HG03095 (cell line): Measurements from ENCODE around the gene PLCZ1.
"Not testable (repeated sequence)": the region's sequence is repeated elsewhere in the genome, so short reads cannot be mapped to it uniquely, and the experiment has no call there.

Experiments
- ATAC-seq: cut with Tn5 transposase; IDR thresholded peaks from one replicate; pipeline ENCODE4 v1.9.1; 2021; ENCODE audit warnings: moderate library complexity; ENCODE audit not compliant: unreplicated experiment

The PLCZ1 gene

GRCh38 chr12:18737819-18738218 is at the start of gene PLCZ1, which contains the start of gene CAPZA3:
Gene PLCZ1, minus strand, starts transcription at chr12:18738012. Its CDS starts 641 bp downstream, at chr12:18737371.
Gene CAPZA3, plus strand, starts transcription at chr12:18738119. Its CDS starts 150 bp downstream, at chr12:18738269.
- no peak for ATAC-seq

GRCh38 chr12:18785465-18785864 is 47.7 kb upstream of the PLCZ1 start:
- not testable (repeated sequence) for ATAC-seq

- no peak for ATAC-seq
Measured at GRCh38 chr12:18782827-18783226, 45.0 kb upstream of the PLCZ1 start.

GRCh38 chr12:18766479-18766878 is 28.7 kb upstream of the PLCZ1 start:
- ATAC-seq = not testable (repeated sequence)

GRCh38 chr12:18755341-18755740 is 17.5 kb upstream of the PLCZ1 start:
- ATAC-seq = no peak

GRCh38 chr12:18754124-18754707 is 16.4 kb upstream of the PLCZ1 start:
- no peak for ATAC-seq

- ATAC-seq = no peak
Measured at GRCh38 chr12:18753481-18754123, 15.8 kb upstream of the PLCZ1 start.

- ATAC-seq = no peak
Measured at GRCh38 chr12:18752947-18753346, 15.1 kb upstream of the PLCZ1 start.

GRCh38 chr12:18752280-18752920 is 14.6 kb upstream of the PLCZ1 start:
- ATAC-seq = no peak

- no peak for ATAC-seq
Measured at GRCh38 chr12:18751866-18752265, 14.1 kb upstream of the PLCZ1 start.

- ATAC-seq = no peak
Measured at GRCh38 chr12:18750085-18750484, 12.3 kb upstream of the PLCZ1 start.

- no peak for ATAC-seq
Measured at GRCh38 chr12:18749386-18749957, 11.7 kb upstream of the PLCZ1 start.

GRCh38 chr12:18747895-18748294 is 10.1 kb upstream of the PLCZ1 start:
- no peak for ATAC-seq

- ATAC-seq = no peak
Measured at GRCh38 chr12:18731156-18731555, 6.7 kb downstream of the PLCZ1 start.

GRCh38 chr12:18723752-18724151 is 14.1 kb downstream of the PLCZ1 start:
- ATAC-seq = no peak

GRCh38 chr12:18721452-18721851 is 16.4 kb downstream of the PLCZ1 start:
- ATAC-seq = no peak

GRCh38 chr12:18720690-18721089 is 17.1 kb downstream of the PLCZ1 start:
- ATAC-seq = no peak

- no peak for ATAC-seq
Measured at GRCh38 chr12:18719922-18720510, 17.8 kb downstream of the PLCZ1 start.

GRCh38 chr12:18718462-18718861 is 19.4 kb downstream of the PLCZ1 start:
- no peak for ATAC-seq

GRCh38 chr12:18716236-18716635 is 21.6 kb downstream of the PLCZ1 start:
- ATAC-seq = no peak

GRCh38 chr12:18706798-18707197 is 31.0 kb downstream of the PLCZ1 start:
- no peak for ATAC-seq
